AG04449 (cell line): ENCODE measurements around the gene MMEL1.

ENCODE experiments used
- CTCF ChIA-PET: fragments of 350-600 bp; formaldehyde crosslinking; extraction: SDS; loops from one replicate; lab custom pipeline; 2021; ENCODE audit warnings: antibody characterized with exemption; lab: Yijun Ruan, JAX
- POLR2A ChIA-PET: fragments of 400-600, 350-600 bp; formaldehyde crosslinking; extraction: SDS; loops from one replicate; lab custom pipeline; 2020; ENCODE audit warnings: antibody characterized with exemption, inconsistent platforms; lab: Yijun Ruan, JAX
- DNase-seq: peaks from one replicate; pipeline ENCODE4 v3.0.0-alpha.2; 2010; ENCODE audit warnings: low read depth, low spot score
- H3K4me3 ChIP-seq: 2 replicates; pipeline ENCODE4 v1.5.1; 2011; ENCODE audit warnings: low read depth, mild to moderate bottlenecking, control low read depth, low read length
- CTCF ChIP-seq: IDR thresholded peaks from one replicate; pipeline ENCODE4 v1.5.1; 2011; ENCODE audit warnings: mild to moderate bottlenecking, moderate library complexity, low read length, control low read depth, inconsistent platforms; ENCODE audit not compliant: insufficient read depth; ENCODE audit errors: missing control alignments

The MMEL1 gene

DNA sequence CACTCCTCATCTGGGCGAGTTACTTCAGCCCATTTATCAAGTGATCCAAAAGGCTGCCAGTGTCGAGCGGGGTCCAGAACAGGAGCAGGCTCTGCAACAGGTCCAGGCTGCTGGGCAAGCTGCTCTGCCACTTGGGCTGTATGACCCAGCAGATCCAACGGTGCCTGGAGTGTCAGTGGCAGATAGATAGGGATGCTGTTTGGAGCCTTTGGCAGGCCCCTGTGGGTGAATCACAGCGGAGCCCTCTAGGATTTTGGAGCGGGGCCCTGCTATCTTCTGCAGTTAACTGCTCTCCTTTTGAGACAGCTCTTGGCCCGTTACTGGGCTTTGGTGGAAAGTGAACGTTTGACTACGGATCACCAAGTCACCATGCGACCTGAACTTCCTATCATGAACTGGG lies 7.5 kb downstream of the MMEL1 start:
- TF ChIP-seq CTCF = no peak
- ChIA-PET POLR2A (no interaction called here), CTCF (no interaction called here)
- no peak overlapping the region for H3K4me3 ChIP-seq
- no peak for DNase-seq

DNA sequence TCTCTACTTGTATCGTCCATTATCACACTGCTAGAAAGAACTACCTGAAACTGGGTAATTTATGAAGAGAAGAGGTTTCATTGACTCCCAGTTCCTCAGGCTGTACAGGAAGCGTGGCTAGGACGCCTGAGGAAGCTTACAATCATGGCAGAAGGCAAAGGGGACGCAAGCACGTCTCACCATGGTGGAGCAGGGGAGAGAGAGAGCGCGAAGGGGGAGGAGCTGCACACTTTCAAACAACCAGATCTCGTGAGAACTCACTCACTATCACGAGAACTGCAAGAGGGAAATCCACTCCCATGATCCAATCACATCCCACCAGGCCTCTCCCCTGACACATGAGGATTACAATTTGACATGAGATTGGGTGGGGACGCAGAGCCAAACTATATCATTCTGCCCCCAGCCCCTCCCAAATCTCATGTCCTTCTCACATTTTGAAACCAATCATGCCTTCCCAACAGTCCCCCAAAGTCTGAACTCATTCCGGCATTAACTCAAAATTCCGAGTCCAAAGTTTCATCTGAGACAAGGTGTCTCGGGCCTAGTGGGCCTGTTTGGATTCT lies 8.0 kb downstream of the MMEL1 start:
- CTCF ChIA-PET = no interaction called here

DNA sequence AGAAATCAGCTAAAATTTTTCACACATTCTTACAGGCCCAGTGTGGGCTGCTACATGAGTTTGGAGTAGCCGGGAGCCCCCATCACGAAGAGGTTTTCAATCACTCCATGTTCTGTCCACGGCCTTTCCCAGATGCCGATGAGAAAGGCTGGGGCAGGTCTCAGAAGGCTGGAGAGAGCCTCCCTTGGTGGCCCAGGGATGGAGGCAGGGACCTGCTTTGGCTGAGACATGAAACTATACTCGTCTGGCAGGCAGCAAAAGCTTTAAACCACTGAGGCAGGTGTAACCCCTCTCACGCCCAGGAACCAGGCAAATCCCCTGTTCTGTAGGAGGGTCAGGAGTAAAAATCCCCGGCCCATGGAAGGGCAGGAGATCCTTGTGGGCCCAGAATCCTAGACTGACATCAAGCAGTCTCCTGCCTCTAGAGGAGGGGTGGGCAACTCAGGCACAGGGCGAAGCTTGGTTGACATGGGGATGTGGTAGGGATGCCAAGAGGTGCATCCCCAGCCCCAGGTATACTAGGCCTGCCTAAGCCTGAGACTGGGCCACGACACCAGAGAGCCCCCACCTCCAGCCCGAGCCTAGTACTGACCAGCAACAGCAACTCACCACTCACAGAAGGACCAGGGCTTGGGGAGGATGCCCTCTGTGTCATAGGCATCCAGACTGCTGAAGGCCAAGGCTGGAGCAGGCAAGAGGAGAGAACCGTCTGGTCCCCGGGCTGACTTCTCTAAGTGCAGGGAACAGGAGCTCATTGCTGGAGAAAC lies 9.1 kb downstream of the MMEL1 start:
- CTCF ChIA-PET = no interaction called here
- no peak for DNase-seq
- H3K4me3 ChIP-seq = no peak overlapping the region
- POLR2A ChIA-PET = no interaction called here
- no peak for TF ChIP-seq CTCF

More for the DNA sequence above, 8.0 kb downstream of the MMEL1 start:
- POLR2A ChIA-PET = no interaction called here
- no peak for DNase-seq
- H3K4me3 ChIP-seq = no peak overlapping the region
- TF ChIP-seq CTCF = no peak

- H3K4me3 ChIP-seq = no peak overlapping the region
- ChIA-PET POLR2A (no interaction called here), CTCF (no interaction called here)
- no peak for TF ChIP-seq CTCF
- no peak for DNase-seq
Observed at GRCh38 chr1:2617971-2618470, 14.8 kb downstream of the MMEL1 start.

GRCh38 chr1:2614145-2614544 lies 18.7 kb downstream of the MMEL1 start:
- no peak for TF ChIP-seq CTCF
- no peak overlapping the region for H3K4me3 ChIP-seq
- ChIA-PET POLR2A (no interaction called here), CTCF (no interaction called here)
- DNase-seq = no peak

- ChIA-PET CTCF (no interaction called here), POLR2A (no interaction called here)
- no peak overlapping the region for H3K4me3 ChIP-seq
Observed at GRCh38 chr1:2612591-2613365, 20.0 kb downstream of the MMEL1 start.

More at GRCh38 chr1:2612591-2613365, 20.0 kb downstream of the MMEL1 start:
- no peak for DNase-seq
- no peak for TF ChIP-seq CTCF
